ENCODE data around the gene PSMD13.

PSMD13 gene

GRCh38 chr11:279040-279965, 42.5 kb downstream of the PSMD13 start:
- peak; percentile 17 for DNase-seq

- DNase-seq, result peak; percentile 49
Observed at GRCh38 chr11:279966-280705, 43.4 kb downstream of the PSMD13 start.

- DNase-seq, result peak; percentile 45
Observed at GRCh38 chr11:280706-281485, 44.1 kb downstream of the PSMD13 start.

- no peak for DNase-seq
Observed at GRCh38 chr11:281486-282161, 44.8 kb downstream of the PSMD13 start.

- peak; percentile 12 for DNase-seq
Observed at GRCh38 chr11:282171-282570, 45.4 kb downstream of the PSMD13 start.

GRCh38 chr11:282630-283360, 46.0 kb downstream of the PSMD13 start:
- DNase-seq, result peak; percentile 16

GRCh38 chr11:283405-284104, 46.8 kb downstream of the PSMD13 start:
- DNase-seq, result no peak

GRCh38 chr11:284105-285020, 47.6 kb downstream of the PSMD13 start:
- DNase-seq, result peak; percentile 16

GRCh38 chr11:285021-285893, 48.5 kb downstream of the PSMD13 start:
- no peak for DNase-seq

- peak; percentile 13 for DNase-seq
Observed at GRCh38 chr11:285894-286220, 49.1 kb downstream of the PSMD13 start.

GRCh38 chr11:286977-287820, 50.4 kb downstream of the PSMD13 start:
- peak; percentile 81 for DNase-seq

GRCh38 chr11:287821-288477, 51.2 kb downstream of the PSMD13 start:
- no peak for DNase-seq

- DNase-seq, result peak; percentile 53
Observed at GRCh38 chr11:288478-289397, 52.0 kb downstream of the PSMD13 start, which contains the start of gene PGGHG. PGGHG (plus strand) TSS chr11:289126; CDS start chr11:289817, 691 bp downstream.

GRCh38 chr11:289398-289711, 52.6 kb downstream of the PSMD13 start:
- peak; percentile 41 for DNase-seq

GRCh38 chr11:289712-290620, 53.2 kb downstream of the PSMD13 start:
- peak; percentile 16 for DNase-seq

Data from CD4-positive, alpha-beta T cell treated with Interleukin-15 for 1 hour (primary cell).